Testis (tissue), 3 donors: ENCODE measurements around the gene PER2. TPM values are rescaled to one million over a fixed set of nuclear protein-coding genes. Genes with fewer than 3 reads are reported as not detected.

Source experiments
- DNase-seq: peaks from one replicate; pipeline ENCODE4 v3.0.0-alpha.2; 2019
- H3K27ac ChIP-seq, 2 donors: fragments of 200-600 bp; sonication (generic); one replicate each; pipeline ENCODE4 v1.5.1; 2019
- H3K27me3 ChIP-seq: fragments of 200-600 bp; sonication (generic); one replicate; pipeline ENCODE4 v1.5.1; 2019
- H3K36me3 ChIP-seq: fragments of 200-600 bp; sonication (generic); one replicate; pipeline ENCODE4 v1.5.1; 2017; ENCODE audit warnings: low read depth; ENCODE audit errors: missing control alignments
- H3K4me1 ChIP-seq: fragments of 200-600 bp; sonication (generic); one replicate; pipeline ENCODE4 v1.5.1; 2019
- H3K4me3 ChIP-seq, 2 donors: fragments of 200-600 bp; sonication (generic); one replicate each; pipeline ENCODE4 v1.5.1; 2017 to 2019
- H3K9me3 ChIP-seq: fragments of 200-600 bp; sonication (generic); one replicate; pipeline ENCODE4 v1.5.1; 2017
- CTCF ChIP-seq, 3 experiments: fragments of 450-650 bp in 2 of 3; fragments of 200-600 bp in 1 of 3; sonication (generic) in 1 of 3; IDR thresholded peaks; one replicate each; pipeline ENCODE4 v1.5.1; 2016 to 2019; ENCODE audit warnings: antibody characterized with exemption in 3 of 3, mild to moderate bottlenecking in 2 of 3, moderate library complexity in 1 of 3
- POLR2A ChIP-seq: fragments of 450-650 bp; IDR thresholded peaks from one replicate; pipeline ENCODE4 v1.6.1; 2017; ENCODE audit warnings: antibody characterized with exemption, mild to moderate bottlenecking, moderate library complexity
- WGBS, 2 donors: methylation state at CpG; one replicate each; pipeline ENCODE4 v1.1.5; 2018; 5-methylcytosine and 5-hydroxymethylcytosine counted together
- intact Hi-C: fragments of 100-400 bp; cut with DNase I; formaldehyde crosslinking; loops from one replicate; pipeline ENCODE4 v1.15.1; 2023; ENCODE audit warnings: low total_unique reads
- polyA plus RNA-seq: library from polyadenylated mRNA; stranded (reverse); fragments of 350-450 nt; fragmentation: Illumina TruSeq; extraction: RNeasy Lipid Tissue Mini Kit (QIAGEN cat#74804); gene quantifications from one replicate; pipeline ENCODE4 v1.2.3, GENCODE V29; 2014; ENCODE audit warnings: low read depth, low replicate concordance; ENCODE audit not compliant: insufficient read depth
- total RNA-seq, 2 donors: library from RNA; depleted of rRNA; stranded (reverse); fragments of >200 nt; gene quantifications; one replicate each; pipeline ENCODE4 v1.2.3, GENCODE V29; 2016

Gene PER2
- total and polyA plus RNA-seq, 3 donors from 2014 or later: 29.8 to 59.1 (median 55.5) TPM

DNA sequence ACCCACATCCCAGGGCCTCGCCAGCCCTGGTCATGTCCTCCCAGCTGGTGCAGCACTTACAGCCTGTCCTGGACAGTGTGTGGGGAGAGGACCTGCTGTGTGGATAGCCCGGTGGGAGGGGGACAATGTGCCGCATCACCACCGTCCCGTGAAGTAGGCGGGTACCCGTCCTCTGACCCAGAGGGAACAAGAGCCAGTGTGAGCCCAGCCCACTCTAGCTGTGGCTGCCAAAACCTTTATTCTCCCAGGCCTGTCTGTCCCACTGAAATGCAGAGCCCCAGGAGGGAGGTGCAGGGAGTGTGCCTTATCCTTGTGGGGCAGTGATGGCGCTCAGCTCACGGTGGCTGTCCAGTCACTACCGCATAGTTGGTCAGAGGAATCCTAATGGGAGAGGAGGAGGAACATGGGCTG lies 33.6 kb upstream of the PER2 start:
- intact Hi-C loops: no loop called here
- Histone ChIP-seq H3K27ac (no peak overlapping the region), H3K36me3 (no peaks in the 10 kb centered on the region), H3K4me1 (peaks cover 10% of the 10 kb centered on the region), H3K4me3 (peak overlapping the region in 1 of 2 donors; percentile 64), H3K27me3 (no peaks in the 10 kb centered on the region), H3K9me3 (no peaks in the 10 kb centered on the region)
- TF ChIP-seq CTCF (IDR thresholded peaks at IDR 0.05) (no peak), POLR2A (no peak)
- no peak for DNase-seq
- WGBS, 2 donors: 72 to 86% methylated on average over 10 of the region's 10 CpGs

DNA sequence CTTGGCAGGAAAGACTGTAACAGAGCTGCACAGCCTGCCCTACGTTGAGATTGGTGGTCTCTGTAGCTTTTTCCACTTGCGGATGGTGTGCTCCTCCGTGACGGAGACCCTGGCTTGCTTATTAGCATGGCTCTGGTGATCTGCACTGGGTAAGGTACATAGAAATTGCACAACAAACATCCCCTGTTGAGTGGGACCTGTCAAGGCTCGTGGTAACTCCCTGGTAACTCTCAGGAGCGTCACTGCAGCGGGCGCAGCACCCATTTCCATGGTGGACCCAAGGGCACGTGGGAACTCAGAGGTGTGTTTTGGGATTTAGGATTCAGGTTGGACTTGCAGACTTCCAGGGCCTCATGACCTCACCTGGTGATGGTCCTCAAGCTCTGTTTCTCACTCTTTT lies 33.1 kb upstream of the PER2 start:
- Histone ChIP-seq H3K27ac (no peak overlapping the region), H3K4me1 (peaks cover 10% of the 10 kb centered on the region), H3K4me3 (peak overlapping the region in 1 of 2 donors; percentile 64), H3K9me3 (no peaks in the 10 kb centered on the region), H3K27me3 (no peaks in the 10 kb centered on the region), H3K36me3 (no peaks in the 10 kb centered on the region)
- DNase-seq: no peak
- intact Hi-C loops: no loop called here
- WGBS, 2 donors: 33 to 43% methylated on average over 5 to 9 of the region's 9 CpGs
- TF ChIP-seq POLR2A (no peak), CTCF (IDR thresholded peaks at IDR 0.05) (no peak)

- 0 to 2% methylated on average over 9 to 51 of the region's 65 CpGs for WGBS, 2 donors
- H3K36me3 ChIP-seq: no peaks in the 10 kb centered on the region
- no peak for DNase-seq
- peaks cover 10% of the 10 kb centered on the region for H3K4me1 ChIP-seq
- H3K9me3 ChIP-seq: no peaks in the 10 kb centered on the region
- no peak overlapping the region for H3K27ac ChIP-seq
- H3K27me3 ChIP-seq: no peaks in the 10 kb centered on the region
- TF ChIP-seq POLR2A (no peak), CTCF (IDR thresholded peaks at IDR 0.05) (no peak)
- H3K4me3 ChIP-seq: peak overlapping the region; percentile 64 to 90
- intact Hi-C loops: no loop called here
Measured at GRCh38 chr2:238320648-238321281, 32.4 kb upstream of the PER2 start.

GRCh38 chr2:238320246-238320647 lies 31.8 kb upstream of the PER2 start, which contains the start of gene TRAF3IP1:
Gene TRAF3IP1 (plus strand): TSS chr2:238320518. CDS start chr2:238320663, 145 bp downstream.
- Histone ChIP-seq H3K9me3 (no peaks in the 10 kb centered on the region), H3K36me3 (no peaks in the 10 kb centered on the region), H3K27ac (peak within 1 kb of the TSS in 1 of 2 donors; percentile 47), H3K27me3 (no peaks in the 10 kb centered on the region), H3K4me1 (peaks cover 10% of the 10 kb centered on the region), H3K4me3 (peak within 1 kb of the TSS; percentile 64 to 90)
- WGBS, 2 donors: 0% methylated on average over 8 to 50 of the region's 58 CpGs
- TF ChIP-seq CTCF (IDR thresholded peaks at IDR 0.05) (no peak), POLR2A (no peak)
- DNase-seq: peak; percentile 95
- intact Hi-C loops: no loop called here

GRCh38 chr2:238315031-238315595 lies 26.7 kb upstream of the PER2 start:
- no peak for DNase-seq
- Histone ChIP-seq H3K4me1 (no peaks in the 10 kb centered on the region), H3K4me3 (no peak overlapping the region), H3K27ac (no peak overlapping the region), H3K36me3 (no peaks in the 10 kb centered on the region), H3K9me3 (no peaks in the 10 kb centered on the region), H3K27me3 (no peaks in the 10 kb centered on the region)
- intact Hi-C loops: no loop called here
- TF ChIP-seq CTCF (IDR thresholded peaks at IDR 0.05) (no peak), POLR2A (no peak)
- 88 to 98% methylated on average over 3 to 12 of the region's 13 CpGs for WGBS, 2 donors
